Fibroblast of skin of left quadriceps (primary cell): ENCODE results near the gene CHGA.

ENCODE experiments used
- DNase-seq, 2 experiments: peaks; one replicate each; pipeline ENCODE4 v3.0.0-alpha.2; 2013; ENCODE audit warnings: low read depth in 2 of 2

CHGA gene, protein sequence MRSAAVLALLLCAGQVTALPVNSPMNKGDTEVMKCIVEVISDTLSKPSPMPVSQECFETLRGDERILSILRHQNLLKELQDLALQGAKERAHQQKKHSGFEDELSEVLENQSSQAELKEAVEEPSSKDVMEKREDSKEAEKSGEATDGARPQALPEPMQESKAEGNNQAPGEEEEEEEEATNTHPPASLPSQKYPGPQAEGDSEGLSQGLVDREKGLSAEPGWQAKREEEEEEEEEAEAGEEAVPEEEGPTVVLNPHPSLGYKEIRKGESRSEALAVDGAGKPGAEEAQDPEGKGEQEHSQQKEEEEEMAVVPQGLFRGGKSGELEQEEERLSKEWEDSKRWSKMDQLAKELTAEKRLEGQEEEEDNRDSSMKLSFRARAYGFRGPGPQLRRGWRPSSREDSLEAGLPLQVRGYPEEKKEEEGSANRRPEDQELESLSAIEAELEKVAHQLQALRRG

DNA sequence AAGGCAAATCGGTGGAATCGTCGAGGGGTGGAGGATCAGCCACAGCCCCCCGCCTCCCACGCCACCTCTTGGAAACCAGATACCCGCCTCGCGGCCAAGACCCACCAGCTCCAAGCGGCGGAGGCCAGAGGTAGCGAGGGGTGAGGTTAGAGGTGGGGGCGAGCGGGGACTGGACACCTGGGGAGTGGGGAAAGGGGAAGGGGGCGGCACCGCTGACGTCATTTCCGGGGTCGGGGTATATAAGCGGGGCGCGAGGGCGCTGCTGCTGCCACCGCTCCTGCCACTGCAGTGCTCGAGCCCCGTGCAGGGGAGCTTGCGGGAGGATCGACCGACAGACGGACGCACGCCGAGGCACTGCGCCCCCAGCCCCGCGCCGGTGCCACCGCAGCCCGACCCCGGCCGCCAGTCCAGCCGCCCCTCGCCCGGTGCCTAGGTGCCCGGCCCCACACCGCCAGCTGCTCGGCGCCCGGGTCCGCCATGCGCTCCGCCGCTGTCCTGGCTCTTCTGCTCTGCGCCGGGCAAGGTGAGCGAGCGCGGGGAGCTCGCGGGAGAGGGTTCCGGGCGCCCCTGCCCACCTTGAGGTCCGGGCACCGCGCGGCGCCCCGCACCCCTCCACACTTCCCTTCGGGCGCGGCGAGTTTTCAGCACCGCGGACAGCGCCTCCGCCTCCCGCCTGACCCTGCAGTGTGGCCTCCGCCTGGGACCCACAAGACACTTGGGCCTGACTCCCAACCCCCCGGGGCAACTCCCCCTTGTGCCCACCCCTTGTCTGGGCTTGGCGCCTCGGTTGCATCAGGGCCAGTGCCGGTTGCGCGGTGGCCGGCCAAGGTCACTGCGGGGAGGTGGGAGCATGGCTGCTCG, at the start of gene CHGA:
Gene CHGA, plus strand, starts transcription at position 268 of the 861 bp plus-strand sequence. Its CDS starts 210 bp downstream, at position 478.
- DNase-seq = peak; percentile 1 to 3

DNA sequence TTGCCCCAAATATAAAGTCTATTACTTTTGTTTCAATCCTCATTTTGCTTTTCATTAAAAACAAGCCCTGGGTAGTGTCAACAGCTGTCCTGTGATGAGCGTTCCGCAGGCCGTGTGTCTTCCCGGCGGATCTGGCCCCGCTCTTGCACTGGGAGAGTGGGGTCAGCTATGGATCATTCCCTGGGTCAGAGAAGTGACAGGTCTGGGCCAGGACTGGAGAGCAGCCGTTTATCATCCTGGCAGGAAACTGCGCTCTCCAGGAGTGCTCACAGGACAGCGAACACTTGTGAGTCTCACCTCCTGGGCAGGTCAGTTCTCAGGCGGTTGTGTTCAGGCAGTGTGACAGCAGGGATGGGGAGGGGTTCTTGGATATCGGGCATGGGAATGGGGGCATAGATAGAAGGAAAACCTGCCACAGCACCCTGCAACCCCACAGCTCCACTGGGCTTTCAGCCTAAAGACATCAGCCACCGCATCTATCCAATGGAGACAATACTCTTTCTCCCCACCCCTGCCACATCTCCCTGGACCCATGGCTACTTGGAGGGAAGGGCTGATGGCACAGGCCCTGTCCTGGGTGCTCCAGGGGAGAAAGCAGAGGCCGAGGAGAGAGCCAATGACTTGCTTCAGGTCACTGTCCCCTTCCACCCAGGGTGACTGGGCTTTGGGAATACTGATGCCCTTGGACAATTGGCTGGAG, 47.8 kb upstream of the CHGA start:
- no peak for DNase-seq

DNA sequence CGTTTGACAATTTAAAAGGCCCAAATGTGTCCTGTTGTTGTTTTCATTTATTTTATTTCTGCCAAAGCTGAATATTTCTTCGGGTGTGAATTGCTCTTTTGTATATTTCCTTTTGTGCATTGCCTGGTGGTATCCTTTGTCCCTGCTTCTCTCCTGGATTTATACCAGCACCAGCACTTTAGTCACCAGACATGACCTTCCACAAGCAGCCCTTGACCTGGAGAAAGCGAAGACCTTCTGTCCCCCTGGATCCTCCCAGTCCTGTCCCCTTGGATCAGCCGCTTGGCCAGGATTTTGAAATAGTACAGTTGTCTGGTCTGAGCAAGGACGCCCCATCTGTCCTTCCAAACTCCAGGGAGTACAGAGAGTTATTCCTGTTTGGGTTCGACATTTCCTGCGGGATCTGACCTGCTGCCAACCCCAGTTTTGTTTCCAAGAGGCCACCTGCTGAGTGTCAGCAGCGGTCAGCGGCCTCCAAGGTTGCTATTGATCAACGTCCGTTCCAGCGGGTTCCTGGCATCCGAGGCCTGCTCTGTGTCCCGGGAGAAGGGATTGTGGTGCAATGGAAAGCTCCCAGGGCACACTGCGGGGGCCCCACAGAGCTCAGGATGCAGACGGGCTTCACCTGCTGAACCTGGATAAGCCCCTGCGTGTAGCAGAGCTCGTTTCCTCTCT, 45.1 kb upstream of the CHGA start:
- DNase-seq = no peak

DNA sequence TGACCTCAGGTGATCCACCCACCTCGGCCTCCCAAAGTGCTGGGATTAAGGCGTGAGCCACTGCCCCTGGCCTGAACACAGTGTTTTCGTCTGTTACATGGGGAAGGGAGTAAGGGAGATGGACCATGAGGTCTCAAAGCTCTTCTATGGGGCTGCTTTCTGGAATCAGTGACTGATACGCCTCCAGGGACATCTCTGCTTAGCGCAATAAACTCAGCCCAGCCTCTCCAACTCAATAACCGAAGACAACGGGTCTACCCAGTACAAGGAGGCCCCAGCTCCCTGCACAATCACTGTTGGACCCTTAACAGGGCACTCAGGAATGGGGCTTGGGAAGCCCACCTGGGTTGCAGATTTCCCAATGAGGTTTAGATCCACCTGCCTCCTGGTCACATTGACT, 42.6 kb upstream of the CHGA start:
- DNase-seq = no peak

DNA sequence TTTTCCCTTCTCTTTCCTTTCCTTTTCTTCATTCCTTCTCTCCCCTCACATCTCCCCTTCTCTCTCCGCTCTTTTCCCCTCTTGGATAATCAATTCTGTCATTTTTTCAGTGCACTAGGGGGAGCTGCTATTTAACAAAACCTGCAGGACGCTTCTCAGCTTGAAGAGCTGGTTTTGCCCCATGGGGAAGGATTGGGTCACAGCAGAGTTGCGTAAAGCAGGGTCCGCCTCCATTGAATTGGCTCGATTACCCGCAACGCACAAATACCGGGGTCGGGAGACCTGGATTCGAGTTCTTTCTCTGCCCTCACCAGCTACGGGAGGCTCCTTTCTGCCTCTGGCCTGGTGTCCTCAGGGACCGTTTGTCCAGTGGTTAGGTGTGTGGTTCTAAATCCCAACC, 42.1 kb upstream of the CHGA start:
- peak in 1 of 2 experiments; percentile 1 for DNase-seq

DNA sequence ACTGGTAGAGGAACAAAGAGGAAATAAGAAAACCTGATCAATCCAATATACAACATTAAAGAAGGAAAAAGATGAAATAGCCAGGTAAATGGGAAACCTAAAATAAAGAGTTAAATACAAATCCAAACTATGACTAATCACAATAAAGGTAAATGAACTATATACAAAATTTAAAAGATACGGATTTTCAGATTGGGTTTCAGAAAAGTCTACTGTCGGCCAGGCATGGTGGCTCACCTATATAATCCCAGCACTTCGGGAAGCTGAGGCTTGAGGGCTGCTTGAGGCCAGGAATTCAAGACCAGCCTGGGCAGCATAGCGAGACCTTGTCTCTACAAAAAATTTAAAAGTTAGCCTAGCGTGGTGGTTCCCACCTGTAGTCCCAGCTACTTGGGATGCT, 39.9 kb upstream of the CHGA start:
- no peak for DNase-seq

DNA sequence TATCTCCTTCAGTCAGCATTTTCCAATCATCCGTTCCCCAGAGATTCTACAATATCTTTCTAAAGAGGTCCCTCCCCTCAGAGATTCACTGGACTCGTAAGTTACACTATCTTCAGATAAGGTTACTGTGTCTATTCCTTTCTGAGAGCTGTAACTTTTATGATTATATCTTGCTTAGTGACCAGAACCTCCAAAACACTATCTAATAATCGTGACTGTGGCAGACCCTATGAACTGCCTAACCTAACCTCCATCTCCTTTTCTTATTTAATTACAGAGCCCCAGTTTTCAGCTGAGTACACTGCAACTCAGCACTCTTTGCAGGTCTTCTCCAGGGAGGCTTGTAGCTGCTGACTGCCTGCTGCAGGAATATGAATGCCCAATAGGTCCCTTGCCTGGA, 38.5 kb upstream of the CHGA start:
- no peak for DNase-seq

DNA sequence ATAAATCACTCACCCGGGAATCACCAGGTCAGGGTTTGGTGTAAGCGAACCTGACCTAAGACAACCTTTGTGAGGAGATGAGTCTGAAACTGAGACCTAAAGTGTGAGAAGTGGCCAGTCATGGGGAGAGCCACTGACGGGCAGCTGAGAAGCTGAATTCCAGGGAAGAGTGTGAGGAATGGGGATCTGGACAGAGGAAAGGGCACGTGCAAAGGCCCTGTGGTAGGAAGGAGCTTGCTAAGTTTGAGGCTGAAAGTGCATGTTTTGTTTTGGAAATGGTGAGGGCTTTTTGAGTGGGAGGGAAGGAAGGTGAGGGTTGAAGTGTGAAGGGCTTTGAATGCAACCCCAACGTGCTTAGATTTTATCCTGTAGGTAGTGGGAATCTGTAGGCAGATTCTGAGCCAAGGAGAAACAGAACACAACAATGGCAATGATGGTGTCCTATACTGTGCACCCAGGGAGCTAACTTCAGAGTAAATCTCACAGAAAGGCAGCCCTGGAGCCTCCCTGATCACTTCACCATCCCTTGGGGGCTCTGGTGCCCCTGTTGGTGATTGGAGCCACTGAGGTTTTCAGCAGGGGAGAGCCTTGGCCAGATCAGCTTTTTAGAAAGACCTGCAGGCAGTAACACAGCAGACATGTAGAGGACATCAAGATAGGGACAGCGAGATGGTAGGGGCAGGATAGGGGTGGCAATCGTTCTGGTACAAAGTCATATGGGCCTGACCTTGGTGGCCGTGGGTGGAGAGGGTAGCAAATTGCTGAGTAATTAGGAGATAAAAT, 37.5 kb upstream of the CHGA start:
- no peak for DNase-seq

DNA sequence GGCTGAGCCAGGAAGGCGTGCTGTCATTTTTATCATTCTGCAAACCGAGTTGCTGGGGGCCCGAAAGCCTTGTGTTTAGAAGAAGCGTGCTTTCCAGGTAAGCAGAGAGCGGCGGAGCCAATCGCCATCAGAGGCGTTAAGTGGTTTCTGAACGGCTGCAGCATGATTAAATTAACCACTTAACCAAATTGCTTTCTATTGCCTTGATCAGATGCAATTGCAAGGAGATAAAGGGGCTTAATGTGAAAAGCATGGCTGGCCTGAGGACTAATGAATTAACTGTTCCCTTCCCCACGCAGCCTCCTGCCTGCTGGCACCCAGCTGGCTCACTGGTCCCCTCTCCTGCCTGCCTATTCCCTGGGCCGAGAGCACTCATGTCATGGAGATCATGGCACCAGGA, 36.6 kb upstream of the CHGA start:
- DNase-seq = no peak

DNA sequence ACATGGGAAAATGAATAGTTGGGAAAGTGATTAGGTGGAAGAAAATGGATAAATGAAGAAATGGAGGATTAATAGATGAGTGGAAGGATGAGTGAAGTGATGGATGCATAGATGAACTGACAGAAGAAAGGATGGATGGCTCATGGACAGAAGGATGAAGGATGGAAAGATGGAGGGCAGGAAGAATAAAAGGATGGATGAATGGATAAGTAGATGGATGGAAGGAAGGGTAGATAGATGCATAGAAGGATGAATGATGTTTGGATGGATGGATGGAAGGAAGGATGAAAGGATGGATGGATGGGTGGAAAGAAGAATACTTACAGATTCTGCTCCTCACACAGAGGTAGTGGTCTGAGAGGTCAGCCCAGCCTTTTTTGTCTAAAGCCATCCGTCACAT, 35.8 kb upstream of the CHGA start:
- no peak for DNase-seq

DNA sequence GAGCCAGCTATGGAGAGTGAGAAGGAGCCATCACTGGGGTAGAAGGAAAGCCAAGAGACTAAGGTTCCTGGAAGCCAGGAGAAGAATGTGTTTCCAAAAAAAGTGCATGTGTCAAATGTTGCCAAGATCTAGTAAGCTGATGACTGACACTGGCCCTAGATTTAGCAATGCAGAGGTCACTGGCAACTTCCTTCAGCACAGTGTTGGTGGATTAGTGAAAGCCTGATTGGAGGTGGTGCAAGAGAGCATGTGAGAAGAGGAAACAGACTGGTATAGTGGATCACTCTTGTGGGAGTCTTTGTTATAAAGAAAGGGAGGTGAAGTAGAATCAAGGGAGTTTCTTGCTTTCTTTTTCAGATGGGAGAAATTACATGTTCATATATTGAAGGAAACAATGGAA, 34.1 kb upstream of the CHGA start:
- DNase-seq = no peak

DNA sequence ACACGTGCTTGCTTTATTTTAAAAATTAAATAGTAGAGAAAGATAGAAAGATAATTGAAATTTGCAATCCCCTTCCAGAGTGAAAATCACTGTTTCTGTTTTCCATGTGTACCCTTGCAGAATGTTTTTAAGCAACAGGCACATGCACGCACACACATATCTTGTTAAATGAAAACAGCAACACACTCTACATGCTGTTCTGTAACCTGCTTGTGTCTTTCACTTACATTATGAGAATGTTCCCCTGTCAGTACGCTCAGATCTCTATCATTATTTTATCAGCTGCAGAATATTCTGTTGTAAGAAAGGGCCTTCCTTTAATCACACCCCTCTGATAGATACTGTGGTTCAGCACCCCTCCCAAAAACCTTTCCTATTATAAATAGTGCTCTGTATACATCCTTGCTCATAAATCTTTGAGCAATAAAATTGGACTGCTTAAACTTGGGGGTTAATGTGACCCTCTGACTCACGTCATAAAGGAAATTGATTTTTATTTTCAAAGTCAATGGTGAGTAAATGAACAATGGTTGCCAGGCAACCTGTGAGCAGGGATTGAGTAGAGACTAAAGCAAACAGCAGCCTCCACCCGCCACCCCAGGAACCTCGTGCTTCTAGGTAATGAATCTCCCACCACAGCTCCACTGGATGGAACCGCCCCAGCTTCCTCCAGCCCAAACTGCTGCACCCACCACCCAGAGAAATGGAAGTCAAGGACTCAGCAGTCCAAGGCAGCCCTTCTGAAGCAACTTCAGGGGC, 31.9 kb upstream of the CHGA start:
- DNase-seq = no peak

DNA sequence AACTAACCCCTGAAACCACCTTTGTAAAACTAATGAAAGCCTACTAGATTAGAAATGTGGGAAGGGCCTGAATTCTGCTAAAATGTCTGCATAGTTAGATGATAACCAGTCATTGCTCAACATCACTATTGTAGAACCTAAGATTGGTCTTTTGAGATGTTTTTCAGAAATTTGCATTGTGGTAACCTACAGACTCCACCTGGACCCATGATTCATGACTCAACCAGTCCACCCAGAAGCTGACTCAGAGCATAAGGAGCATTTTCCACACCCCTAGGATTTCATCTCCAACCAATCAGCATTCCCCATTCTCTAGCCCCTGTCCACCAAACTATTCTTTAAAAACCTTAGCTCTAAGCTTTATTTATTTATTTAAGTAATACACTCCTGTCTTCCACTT, 30.4 kb upstream of the CHGA start:
- no peak for DNase-seq

DNA sequence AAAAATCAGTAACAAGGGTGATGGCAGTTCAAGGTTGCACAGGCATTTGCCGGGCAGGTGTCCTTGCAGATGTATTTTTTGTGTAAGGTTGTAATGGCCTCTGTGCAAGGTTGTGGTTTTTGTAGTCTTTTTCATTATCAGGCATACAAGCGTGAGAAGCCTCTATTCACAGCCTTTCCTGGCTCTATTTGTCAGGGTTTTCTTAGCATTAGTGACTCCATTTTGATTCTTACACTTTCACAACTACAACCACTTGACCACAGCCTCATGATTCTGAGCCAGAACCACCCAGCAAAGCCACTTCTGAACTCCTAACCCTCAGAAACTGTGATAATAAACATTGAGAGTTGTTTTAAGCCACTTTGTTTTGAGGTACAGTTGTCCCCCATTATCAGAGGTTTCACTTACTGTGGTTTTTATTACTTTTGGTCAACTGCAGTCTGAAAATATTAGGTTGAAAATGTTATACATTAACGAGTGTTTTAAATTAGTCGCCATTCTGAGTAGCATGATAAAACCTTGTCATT, 27.5 kb upstream of the CHGA start:
- no peak for DNase-seq

DNA sequence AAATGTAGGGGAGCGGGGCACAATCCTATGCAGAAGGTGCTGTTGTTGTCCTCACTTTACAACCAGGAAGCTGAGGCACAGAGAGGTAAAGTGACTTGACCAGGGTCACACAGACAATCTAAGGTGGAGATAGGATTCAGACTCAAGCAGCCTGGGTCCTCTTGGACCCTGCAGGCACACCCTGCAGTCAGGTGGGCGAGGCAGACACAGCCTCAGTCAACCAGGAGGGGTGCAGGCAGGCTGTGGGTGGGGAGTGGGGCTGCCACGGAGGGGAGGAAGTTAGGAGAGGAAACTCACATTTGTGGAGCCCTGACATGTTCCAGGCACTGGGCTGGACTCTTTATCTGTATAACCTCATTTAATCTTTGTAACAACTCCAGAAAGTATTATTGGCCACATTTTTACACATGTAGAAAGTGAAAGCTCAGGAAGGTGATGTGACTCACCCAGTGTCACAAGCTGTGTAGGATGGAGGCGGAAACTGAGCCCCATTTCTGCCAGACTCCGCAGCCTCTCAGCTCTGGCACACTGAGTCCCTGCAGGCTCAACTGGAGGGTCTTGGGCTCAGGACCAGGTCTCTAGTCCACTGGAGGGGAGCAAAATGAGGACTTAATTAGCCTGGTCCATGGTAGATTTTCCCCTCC, 24.9 kb upstream of the CHGA start:
- no peak for DNase-seq

DNA sequence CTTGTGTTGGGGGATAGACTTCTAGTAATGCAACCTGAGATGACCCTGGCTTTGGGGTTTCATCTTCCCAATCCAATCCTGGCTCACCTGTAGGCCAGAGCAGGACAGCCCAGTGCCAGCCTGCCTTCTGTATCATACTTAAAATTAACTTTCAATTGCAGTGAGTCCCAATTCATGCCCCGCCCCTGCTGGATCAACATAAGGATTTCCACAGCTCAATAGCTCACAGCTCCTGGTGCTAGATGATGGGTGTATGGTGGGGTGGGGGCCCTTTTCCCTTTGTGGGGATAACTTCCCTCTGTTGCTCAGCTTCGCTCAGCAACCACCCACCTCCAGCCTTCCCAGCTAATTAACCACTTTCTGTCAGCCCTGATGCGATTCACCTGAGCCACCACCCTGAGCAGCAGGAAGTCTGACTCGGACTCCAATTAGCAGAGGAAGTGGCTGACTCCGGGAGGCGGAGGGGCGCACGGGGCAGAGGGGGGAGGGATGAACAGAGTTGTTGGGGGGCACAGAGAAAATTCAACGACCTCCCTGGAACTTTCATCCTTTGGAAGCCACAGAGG, 24.3 kb upstream of the CHGA start:
- DNase-seq = no peak

DNA sequence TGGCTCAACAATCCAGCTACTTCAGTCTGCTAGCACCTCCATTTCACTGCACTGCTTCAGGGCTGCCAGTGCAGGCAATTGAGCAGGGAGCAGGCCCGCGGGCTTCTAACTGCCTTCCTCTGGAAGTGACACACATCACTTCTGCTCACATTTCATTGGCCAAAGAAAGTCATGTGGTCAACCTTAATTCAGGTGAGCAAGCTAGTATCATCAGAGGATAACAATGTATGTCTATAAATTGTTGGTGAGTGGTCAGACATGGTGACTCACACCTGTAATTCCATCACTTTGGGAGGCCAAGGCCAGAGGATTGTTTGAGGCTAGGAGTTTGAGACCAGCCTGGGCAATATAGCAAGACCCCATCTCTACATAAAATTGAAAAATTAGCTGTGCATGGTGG, 22.3 kb upstream of the CHGA start:
- DNase-seq = no peak

DNA sequence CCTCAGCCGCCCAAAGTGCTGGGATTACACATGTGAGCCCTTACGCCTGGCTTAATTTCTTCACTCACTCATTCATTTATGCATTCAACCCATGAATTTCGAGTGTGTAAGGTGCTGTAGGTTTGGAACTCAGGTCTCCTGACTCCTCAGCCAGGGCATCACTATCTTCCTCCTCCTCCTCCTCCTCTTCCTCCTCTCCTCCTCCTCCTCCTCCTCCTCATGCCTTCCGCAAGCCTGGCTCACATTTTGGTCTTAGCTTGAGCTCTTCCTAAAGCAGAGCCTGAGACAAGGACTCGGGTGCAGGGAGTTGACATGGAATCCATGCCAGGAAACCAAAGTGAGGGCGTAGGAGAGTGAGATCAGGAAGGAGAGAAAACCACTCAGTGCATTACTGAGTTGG, 20.8 kb upstream of the CHGA start:
- DNase-seq = no peak

DNA sequence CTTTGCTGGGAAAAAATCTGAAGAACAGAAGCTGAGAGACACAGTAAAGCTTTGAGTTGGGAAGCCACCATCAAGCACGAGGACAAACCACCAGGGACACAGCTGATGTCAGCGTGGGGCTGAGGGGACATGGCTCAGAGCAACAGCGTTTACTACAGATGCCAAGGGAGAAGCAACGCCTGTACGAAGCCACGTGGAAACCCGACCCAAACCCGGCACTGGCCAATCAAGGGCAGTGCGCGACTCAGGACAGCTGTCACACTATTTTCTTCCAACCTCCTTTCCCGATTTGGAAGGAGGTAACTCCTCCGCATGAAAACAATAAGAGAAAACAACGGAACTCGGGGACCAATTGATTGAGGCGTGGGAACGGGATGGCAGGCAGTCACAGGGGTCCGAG, 20.2 kb upstream of the CHGA start:
- DNase-seq = no peak
